ENCODE measurements around the gene PTPRD. TPM values are rescaled to one million over a fixed set of nuclear protein-coding genes. Genes with fewer than 3 reads are reported as not detected.

PTPRD gene
- total RNA-seq, 4 donors from 2014 or later, result 0.78 to 11.7 (median 1.6) TPM

DNA sequence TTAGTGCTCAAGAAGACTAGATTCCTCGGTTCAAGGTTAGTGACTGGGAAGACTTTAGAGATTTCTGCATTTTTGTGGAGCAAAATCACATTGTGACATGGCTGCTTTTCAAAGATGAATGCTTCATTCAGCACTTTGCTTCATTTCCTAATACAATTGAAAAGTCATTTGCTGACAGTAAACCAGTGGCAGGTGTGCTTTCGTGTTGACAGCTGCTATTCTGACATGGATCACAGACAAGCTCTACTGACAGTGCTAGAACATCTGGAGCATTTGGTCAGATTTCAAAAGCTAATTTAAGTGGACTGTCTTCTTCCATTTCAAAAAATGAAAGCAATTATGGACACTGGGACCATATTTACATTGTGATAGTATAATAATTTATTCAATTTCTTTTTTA is 1060.1 kb downstream of the PTPRD start:
- Histone ChIP-seq H3K9me3 (no peaks in the 10 kb centered on the region), H3K4me1 (no peaks in the 10 kb centered on the region), H3K27me3 (no peaks in the 10 kb centered on the region), H3K4me3 (no peak overlapping the region), H3K36me3 (no peaks in the 10 kb centered on the region), H3K27ac (no peak overlapping the region)
- ATAC-seq (no peak), DNase-seq (no peak)
- in situ Hi-C loops (cut with MboI; ENCODE audit: low sequenced_read_pairs in 4 of 4) (no loop called here), intact Hi-C loops (cut with DNase I; ENCODE audit: low total_unique reads) (no loop called here)
- TF ChIP-seq, protein P1, sequence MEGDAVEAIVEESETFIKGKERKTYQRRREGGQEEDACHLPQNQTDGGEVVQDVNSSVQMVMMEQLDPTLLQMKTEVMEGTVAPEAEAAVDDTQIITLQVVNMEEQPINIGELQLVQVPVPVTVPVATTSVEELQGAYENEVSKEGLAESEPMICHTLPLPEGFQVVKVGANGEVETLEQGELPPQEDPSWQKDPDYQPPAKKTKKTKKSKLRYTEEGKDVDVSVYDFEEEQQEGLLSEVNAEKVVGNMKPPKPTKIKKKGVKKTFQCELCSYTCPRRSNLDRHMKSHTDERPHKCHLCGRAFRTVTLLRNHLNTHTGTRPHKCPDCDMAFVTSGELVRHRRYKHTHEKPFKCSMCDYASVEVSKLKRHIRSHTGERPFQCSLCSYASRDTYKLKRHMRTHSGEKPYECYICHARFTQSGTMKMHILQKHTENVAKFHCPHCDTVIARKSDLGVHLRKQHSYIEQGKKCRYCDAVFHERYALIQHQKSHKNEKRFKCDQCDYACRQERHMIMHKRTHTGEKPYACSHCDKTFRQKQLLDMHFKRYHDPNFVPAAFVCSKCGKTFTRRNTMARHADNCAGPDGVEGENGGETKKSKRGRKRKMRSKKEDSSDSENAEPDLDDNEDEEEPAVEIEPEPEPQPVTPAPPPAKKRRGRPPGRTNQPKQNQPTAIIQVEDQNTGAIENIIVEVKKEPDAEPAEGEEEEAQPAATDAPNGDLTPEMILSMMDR (IDR thresholded peaks at IDR 0.05 in 4 of 5, conservative IDR thresholded peaks at IDR 0.05 in 1 of 5), result no peak
- no peak for TF ChIP-seq POLR2A (IDR thresholded peaks at IDR 0.05)

DNA sequence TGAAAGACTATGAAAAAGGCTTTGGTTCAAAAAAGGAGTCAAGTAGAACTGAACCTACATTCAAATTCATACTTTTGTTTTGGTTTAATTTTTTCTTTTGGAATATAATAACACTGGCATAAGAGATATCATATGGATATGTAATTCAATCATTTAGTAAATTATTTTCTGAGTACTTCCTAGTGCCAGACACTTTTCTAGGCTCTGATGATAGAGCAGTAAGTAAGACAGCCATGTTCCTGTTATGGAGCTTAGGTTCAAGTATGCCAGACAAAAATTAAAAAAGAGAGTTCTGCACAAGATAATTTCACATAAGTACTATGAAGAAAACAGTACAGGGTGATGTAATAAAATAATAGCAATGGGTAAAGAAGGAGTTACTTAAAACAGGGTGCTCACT is 1074.0 kb downstream of the PTPRD start:
- Histone ChIP-seq H3K4me3 (no peak overlapping the region), H3K36me3 (no peaks in the 10 kb centered on the region), H3K27ac (no peak overlapping the region), H3K9me3 (no peaks in the 10 kb centered on the region), H3K4me1 (no peaks in the 10 kb centered on the region), H3K27me3 (no peaks in the 10 kb centered on the region)
- intact Hi-C loops (cut with DNase I; ENCODE audit: low total_unique reads) (no loop called here), in situ Hi-C loops (cut with MboI; ENCODE audit: low sequenced_read_pairs in 4 of 4) (no loop called here)
- no peak for DNase-seq
- ATAC-seq, result no peak
- TF ChIP-seq, protein P1 (IDR thresholded peaks at IDR 0.05 in 4 of 5, conservative IDR thresholded peaks at IDR 0.05 in 1 of 5), result no peak
- TF ChIP-seq POLR2A (IDR thresholded peaks at IDR 0.05), result no peak

DNA sequence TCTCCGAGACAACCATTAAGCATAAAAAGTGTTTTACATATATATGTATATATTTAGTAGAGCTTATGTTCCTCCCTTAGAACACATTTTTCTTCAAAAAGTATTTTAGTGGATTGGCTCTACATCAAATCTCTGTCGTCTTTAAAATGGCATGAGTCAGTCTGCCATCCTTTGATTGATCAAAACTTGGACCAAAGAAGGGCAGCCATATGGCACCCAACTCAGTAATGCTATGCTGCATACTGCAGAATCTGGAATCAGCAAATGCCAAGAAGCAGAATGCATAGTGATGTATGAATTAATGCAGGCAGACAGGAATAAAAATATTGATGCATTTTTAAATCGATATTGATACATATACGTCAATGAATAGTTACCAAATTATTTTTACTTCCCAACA is 1074.4 kb downstream of the PTPRD start:
- H3K4me3 ChIP-seq, result no peak overlapping the region
- DNase-seq (no peak), ATAC-seq (no peak)
- H3K36me3 ChIP-seq, result no peaks in the 10 kb centered on the region
- H3K27me3 ChIP-seq, result no peaks in the 10 kb centered on the region
- H3K27ac ChIP-seq, result no peak overlapping the region
- TF ChIP-seq, protein P1 (IDR thresholded peaks at IDR 0.05 in 4 of 5, conservative IDR thresholded peaks at IDR 0.05 in 1 of 5), result no peak
- TF ChIP-seq POLR2A (IDR thresholded peaks at IDR 0.05), result no peak
- intact Hi-C loops (cut with DNase I; ENCODE audit: low total_unique reads), result no loop called here
- no peaks in the 10 kb centered on the region for H3K4me1 ChIP-seq
- no peaks in the 10 kb centered on the region for H3K9me3 ChIP-seq
- in situ Hi-C loops (cut with MboI; ENCODE audit: low sequenced_read_pairs in 4 of 4), result no loop called here

DNA sequence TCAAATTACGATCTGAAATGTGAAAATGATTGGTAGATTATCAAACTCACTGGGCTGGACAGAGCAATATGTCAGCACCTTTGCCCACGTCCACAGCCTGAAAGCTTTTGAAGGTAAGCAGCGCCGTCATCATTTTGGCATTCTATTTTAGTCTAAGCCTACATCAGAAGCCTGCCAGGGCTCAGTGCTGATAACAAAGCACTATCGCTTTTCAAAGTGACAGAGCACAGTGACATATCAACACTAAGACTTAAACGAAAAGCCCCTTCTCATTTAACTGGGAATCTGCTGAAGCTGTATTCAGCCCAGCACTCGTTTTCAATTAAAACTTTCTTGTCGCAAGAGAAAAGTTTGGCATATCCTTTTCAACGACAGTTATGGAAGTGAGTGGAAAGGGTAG is 1076.3 kb downstream of the PTPRD start:
- Histone ChIP-seq H3K27ac (no peak overlapping the region), H3K36me3 (no peaks in the 10 kb centered on the region), H3K27me3 (no peaks in the 10 kb centered on the region), H3K4me1 (no peaks in the 10 kb centered on the region), H3K9me3 (no peaks in the 10 kb centered on the region), H3K4me3 (no peak overlapping the region)
- intact Hi-C loops (cut with DNase I; ENCODE audit: low total_unique reads), result no loop called here
- DNase-seq (no peak), ATAC-seq (no peak)
- no peak for TF ChIP-seq POLR2A (IDR thresholded peaks at IDR 0.05)
- TF ChIP-seq, protein P1 (IDR thresholded peaks at IDR 0.05 in 4 of 5, conservative IDR thresholded peaks at IDR 0.05 in 1 of 5), result no peak
- in situ Hi-C loops (cut with MboI; ENCODE audit: low sequenced_read_pairs in 4 of 4), result no loop called here

DNA sequence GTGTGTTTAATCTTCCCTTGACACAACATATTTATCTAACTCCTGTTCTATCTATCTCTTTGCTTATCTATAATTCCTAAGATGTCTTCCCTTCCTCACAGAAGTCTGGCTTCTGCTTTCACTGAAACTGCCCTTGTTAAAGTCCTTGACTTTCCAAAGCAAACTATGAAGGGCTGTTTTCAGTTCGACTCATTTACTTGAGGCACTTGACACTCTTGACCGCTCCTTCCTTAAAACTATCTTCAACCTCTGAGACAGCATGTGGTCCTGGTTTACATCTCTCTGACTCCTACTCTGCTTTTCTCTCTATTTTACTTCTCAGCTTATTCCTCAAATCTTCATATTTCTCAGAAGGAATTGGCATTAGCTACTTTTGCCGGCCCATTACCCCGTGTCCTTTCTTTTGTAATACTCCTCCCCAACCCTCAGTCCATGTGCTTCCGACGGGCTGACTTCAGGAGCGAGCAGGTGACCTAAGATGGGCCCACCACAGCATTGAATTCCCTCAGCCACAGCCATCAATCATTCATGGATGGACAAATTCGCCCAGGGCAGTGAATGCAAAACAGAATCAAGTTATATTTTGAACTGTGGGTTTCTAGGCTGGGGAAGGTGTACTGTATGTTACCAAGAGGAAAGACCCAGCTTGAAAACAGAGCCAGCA is 1089.2 kb downstream of the PTPRD start:
- intact Hi-C loops (cut with DNase I; ENCODE audit: low total_unique reads) (no loop called here), in situ Hi-C loops (cut with MboI; ENCODE audit: low sequenced_read_pairs in 4 of 4) (no loop called here)
- H3K4me3 ChIP-seq, result no peak overlapping the region
- TF ChIP-seq, protein P1 (IDR thresholded peaks at IDR 0.05 in 4 of 5, conservative IDR thresholded peaks at IDR 0.05 in 1 of 5), result no peak
- no peak for TF ChIP-seq POLR2A (IDR thresholded peaks at IDR 0.05)
- H3K27ac ChIP-seq, result no peak overlapping the region
- H3K36me3 ChIP-seq, result no peaks in the 10 kb centered on the region
- ATAC-seq, result no peak
- no peaks in the 10 kb centered on the region for H3K27me3 ChIP-seq
- no peak for DNase-seq
- H3K9me3 ChIP-seq, result no peaks in the 10 kb centered on the region
- H3K4me1 ChIP-seq, result no peaks in the 10 kb centered on the region
